ENCODE data around the gene C9orf85.

C9orf85 gene

GRCh38 chr9:71879644-71880174, 31.7 kb upstream of the C9orf85 start:
- no peak overlapping the region for H3K4me3 ChIP-seq (ENCODE audit: low read depth, low read length)
- no peak for TF ChIP-seq CTCF (conservative IDR thresholded peaks at IDR 0.05; ENCODE audit: low read depth, low read length)
- DNase-seq (ENCODE audit: low read depth), result no peak

DNA sequence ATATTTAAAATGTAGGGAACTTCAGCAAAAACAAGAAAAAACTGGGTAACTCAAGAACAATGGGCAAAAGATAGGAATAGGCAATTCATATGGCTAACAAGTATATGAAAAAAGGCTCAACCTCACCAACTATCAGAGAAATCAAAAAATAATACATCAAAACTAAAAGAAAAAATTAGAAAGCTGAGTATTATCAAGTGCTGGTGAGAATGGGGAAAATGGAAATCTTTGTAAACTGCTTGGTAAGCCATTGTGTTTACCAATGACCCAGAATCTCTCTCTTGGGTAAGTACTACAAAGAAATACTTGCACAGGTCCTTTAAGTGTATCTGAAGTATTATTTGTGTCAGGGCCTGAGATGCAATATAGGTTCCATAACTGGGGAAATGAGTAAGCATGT, 27.4 kb upstream of the C9orf85 start:
- H3K4me3 ChIP-seq (ENCODE audit: low read depth, low read length), result no peak overlapping the region
- no peak for DNase-seq (ENCODE audit: low read depth)
- no peak for TF ChIP-seq CTCF (conservative IDR thresholded peaks at IDR 0.05; ENCODE audit: low read depth, low read length)

DNA sequence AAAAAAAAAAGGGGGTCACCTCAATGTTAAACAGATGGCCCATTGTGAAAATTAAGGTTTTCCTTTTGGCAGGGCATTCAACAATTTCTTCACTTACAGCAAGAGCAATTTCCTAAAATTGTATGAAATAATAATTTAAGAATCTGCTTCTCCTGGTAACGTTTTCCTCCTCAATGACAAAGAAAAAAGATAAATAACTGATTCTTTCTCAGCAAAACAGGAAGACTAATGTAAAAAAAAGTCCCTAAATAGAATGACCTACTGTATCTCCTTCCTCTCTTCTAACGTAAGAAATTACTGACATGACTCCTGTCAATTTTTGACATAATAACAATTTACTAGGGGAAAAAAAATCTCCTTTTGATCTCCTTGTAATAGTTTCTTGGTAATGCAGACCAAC, 26.0 kb upstream of the C9orf85 start:
- no peak for DNase-seq (ENCODE audit: low read depth)
- no peak for TF ChIP-seq CTCF (conservative IDR thresholded peaks at IDR 0.05; ENCODE audit: low read depth, low read length)
- H3K4me3 ChIP-seq (ENCODE audit: low read depth, low read length), result no peak overlapping the region

DNA sequence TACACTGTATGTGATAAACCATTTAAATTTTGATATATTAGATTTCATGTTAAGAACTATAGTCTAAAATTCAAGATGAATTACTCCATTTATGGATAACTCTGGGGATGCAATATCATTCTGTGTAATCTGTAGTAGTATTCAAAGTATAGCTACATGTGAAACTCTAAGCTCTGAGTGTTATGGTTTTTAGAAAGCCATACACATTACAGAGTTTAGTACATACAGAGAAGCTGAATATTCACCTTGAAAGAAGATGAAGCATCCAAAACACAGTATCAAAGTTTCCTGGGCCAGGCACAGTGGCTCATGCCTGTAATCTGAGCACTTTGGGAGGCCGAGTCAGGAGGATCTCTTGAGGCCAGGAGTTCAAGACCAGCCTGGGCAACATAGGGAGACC, 25.4 kb upstream of the C9orf85 start:
- no peak overlapping the region for H3K4me3 ChIP-seq (ENCODE audit: low read depth, low read length)
- TF ChIP-seq CTCF (conservative IDR thresholded peaks at IDR 0.05; ENCODE audit: low read depth, low read length), result no peak
- no peak for DNase-seq (ENCODE audit: low read depth)

GRCh38 chr9:71886541-71886940, 24.9 kb upstream of the C9orf85 start:
- no peak overlapping the region for H3K4me3 ChIP-seq (ENCODE audit: low read depth, low read length)
- DNase-seq (ENCODE audit: low read depth), result no peak
- no peak for TF ChIP-seq CTCF (conservative IDR thresholded peaks at IDR 0.05; ENCODE audit: low read depth, low read length)

- DNase-seq (ENCODE audit: low read depth), result no peak
- no peak for TF ChIP-seq CTCF (conservative IDR thresholded peaks at IDR 0.05; ENCODE audit: low read depth, low read length)
- H3K4me3 ChIP-seq (ENCODE audit: low read depth, low read length), result no peak overlapping the region
These were observed 24.1 kb upstream of the C9orf85 start for GRCh38 chr9:71887362-71887761.

- no peak overlapping the region for H3K4me3 ChIP-seq (ENCODE audit: low read depth, low read length)
- TF ChIP-seq CTCF (conservative IDR thresholded peaks at IDR 0.05; ENCODE audit: low read depth, low read length), result no peak
- DNase-seq (ENCODE audit: low read depth), result no peak
These were observed 21.3 kb upstream of the C9orf85 start for GRCh38 chr9:71890042-71890679.
